B cell (primary cell): ENCODE results near the gene DNM2. TPM values are rescaled to one million over a fixed set of nuclear protein-coding genes. Genes with fewer than 3 reads are reported as not detected.

Source experiments
- ATAC-seq: fragments of 200-7000 bp; cut with Tn5 transposase; one replicate; pipeline ENCODE4 v1.10.0; 2021; ENCODE audit warnings: low read depth, mild to moderate bottlenecking, moderate number of reproducible peaks, moderate library complexity
- CTCF ChIA-PET: fragments of 350-600 bp; sonication (Branson Sonifier 250); formaldehyde crosslinking; loops from one replicate; lab custom pipeline; 2021; ENCODE audit warnings: antibody characterized with exemption, inconsistent platforms; lab: Charles Lee
- POLR2A ChIA-PET: fragments of 350-600 bp; sonication (Branson Sonifier 250); formaldehyde crosslinking; loops from one replicate; lab custom pipeline; 2021; ENCODE audit warnings: antibody characterized with exemption; lab: Charles Lee
- DNase-seq: peaks from one replicate; pipeline ENCODE4 v3.0.0; 2013
- H2AFZ ChIP-seq: 2 replicates; pipeline ENCODE4 v1.6.1; 2012; ENCODE audit warnings: mild to moderate bottlenecking, low read depth, low read length; ENCODE audit not compliant: insufficient read depth, poor library complexity, severe bottlenecking
- H3K27ac ChIP-seq, 2 donors: 1 replicate in 1 of 2; 2 replicates in 1 of 2; pipeline ENCODE4 v1.5.1; 2012 to 2013; ENCODE audit warnings: low read length in 2 of 2, mild to moderate bottlenecking in 2 of 2, moderate library complexity in 1 of 2
- H3K27me3 ChIP-seq, 4 experiments: fragments of 200-600 bp in 1 of 4; sonication (generic) in 1 of 4; replicated peaks in 1 of 4; 1 replicate in 2 of 4; 2 replicates in 2 of 4; pipeline versions ENCODE4 v1.6.1 to v1.7.0; 2013 to 2016; ENCODE audit warnings: low read length in 3 of 4, mild to moderate bottlenecking in 2 of 4, mixed read lengths in 1 of 4, moderate library complexity in 1 of 4; ENCODE audit not compliant: insufficient read depth in 4 of 4, control insufficient read depth in 3 of 4; ENCODE audit errors: control extremely low read depth in 1 of 4
- H3K36me3 ChIP-seq, 2 experiments: replicated peaks in 1 of 2; 1 replicate in 1 of 2; 2 replicates in 1 of 2; pipeline versions ENCODE4 v1.6.1 to v1.7.1; 2013; ENCODE audit warnings: low read length in 1 of 2; ENCODE audit not compliant: insufficient read depth in 2 of 2, control insufficient read depth in 1 of 2; ENCODE audit errors: control extremely low read depth in 1 of 2, extremely low read depth in 1 of 2
- H3K4me1 ChIP-seq, 2 donors: fragments of 200-600 bp in 1 of 2; sonication (generic) in 1 of 2; 1 replicate in 1 of 2; 2 replicates in 1 of 2; pipeline versions ENCODE4 v1.5.1 to v1.6.1; 2013 to 2017; ENCODE audit warnings: low read length in 2 of 2; ENCODE audit not compliant: control insufficient read depth in 2 of 2, insufficient read depth in 2 of 2
- H3K4me2 ChIP-seq: replicated peaks from 2 replicates; pipeline ENCODE3; 2012; ENCODE audit warnings: mild to moderate bottlenecking, low read depth, low read length; ENCODE audit not compliant: poor library complexity, severe bottlenecking
- H3K4me3 ChIP-seq, 5 experiments: fragments of 200-600 bp in 1 of 5; sonication (generic) in 1 of 5; 1 replicate in 3 of 5; 2 replicates in 2 of 5; pipeline versions ENCODE4 v1.5.1 to v1.7.0; 2011 to 2016; ENCODE audit warnings: low read length in 4 of 5, mild to moderate bottlenecking in 4 of 5, low read depth in 2 of 5, control low read depth in 1 of 5, moderate library complexity in 1 of 5; ENCODE audit not compliant: insufficient read depth in 1 of 5; ENCODE audit errors: control extremely low read depth in 1 of 5, extremely low read depth in 1 of 5
- H3K79me2 ChIP-seq: fragments of 200-600 bp; sonication (generic); one replicate; pipeline ENCODE4 v1.6.0; 2016; ENCODE audit warnings: low read length; ENCODE audit not compliant: control insufficient read depth, insufficient read depth
- H3K9ac ChIP-seq: fragments of 200-600 bp; sonication (generic); 2 replicates; pipeline ENCODE4 v1.6.1; 2017; ENCODE audit warnings: mild to moderate bottlenecking, low read length, moderate library complexity
- H3K9me3 ChIP-seq, 3 donors: one replicate each; pipeline versions ENCODE4 v1.6.1 to v1.7.1; 2013; ENCODE audit warnings: low read length in 2 of 3; ENCODE audit not compliant: control insufficient read depth in 2 of 3, insufficient read depth in 1 of 3; ENCODE audit errors: control extremely low read depth in 1 of 3
- H4K20me1 ChIP-seq: 2 replicates; pipeline ENCODE4 v1.6.0; 2012; ENCODE audit warnings: mild to moderate bottlenecking, low read length; ENCODE audit not compliant: insufficient read depth, control insufficient read depth, poor library complexity, severe bottlenecking
- H3K27ac Mint-ChIP-seq: one replicate; pipeline ENCODE4 v1.8.0; 2021; ENCODE audit warnings: mixed read lengths
- H3K27me3 Mint-ChIP-seq: one replicate; pipeline ENCODE4 v1.8.0; 2021; ENCODE audit warnings: mixed read lengths
- H3K4me1 Mint-ChIP-seq: one replicate; pipeline ENCODE4 v1.8.0; 2021; ENCODE audit warnings: mixed read lengths
- H3K4me3 Mint-ChIP-seq: one replicate; pipeline ENCODE4 v1.8.0; 2021; ENCODE audit warnings: mixed read lengths
- H3K9me3 Mint-ChIP-seq: one replicate; pipeline ENCODE4 v1.8.0; 2022; ENCODE audit warnings: mixed read lengths; ENCODE audit not compliant: insufficient read depth
- CTCF ChIP-seq: fragments of 200-600 bp; IDR thresholded peaks from one replicate; pipeline ENCODE4 v1.8.0; 2022; ENCODE audit warnings: antibody characterized with exemption, mild to moderate bottlenecking
- EZH2 ChIP-seq: IDR thresholded peaks from 2 replicates; pipeline ENCODE4 v1.6.1; 2012; ENCODE audit warnings: borderline replicate concordance, low read depth, mild to moderate bottlenecking, moderate library complexity, low read length; ENCODE audit not compliant: insufficient read depth, poor library complexity, severe bottlenecking
- WGBS: methylation state at CpG from one replicate; pipeline ENCODE4 v1.1.5; 2013; ENCODE audit warnings: missing lambda C conversion rate; ENCODE audit not compliant: insufficient coverage; 5-methylcytosine and 5-hydroxymethylcytosine counted together
- intact Hi-C: fragments of 100-400 bp; cut with micrococcal nuclease; formaldehyde crosslinking; loops from one replicate; pipeline ENCODE4 v1.10.0; 2022
- polyA plus RNA-seq: library from polyadenylated mRNA; depleted of rRNA; stranded (reverse); fragments of >200 nt; gene quantifications from 2 replicates; pipeline ENCODE4 v1.2.3, GENCODE V29; 2012
- total RNA-seq, 2 donors: library from RNA; stranded (reverse); fragments of 120-200 nt in 1 of 2; gene quantifications; 1 replicate in 1 of 2; 2 replicates in 1 of 2; pipeline versions ENCODE4 v1.2.3 to v1.2.4, GENCODE V29; 2013 to 2022

DNM2 gene
- total and polyA plus RNA-seq, 2 donors (not counting 1 experiment from before 2014, with no cell fraction given): 163 to 353 TPM

- H3K4me1 ChIP-seq: peaks cover 22 to 37% of the 10 kb centered on the region in 2 donors
- H3K27me3 Mint-ChIP-seq: no peaks in the 10 kb centered on the region
- POLR2A ChIA-PET: no interaction called here
These were observed 5.7 kb downstream of the DNM2 start for GRCh38 chr19:10723591-10723990.

More at GRCh38 chr19:10723591-10723990, 5.7 kb downstream of the DNM2 start:
- no peak overlapping the region for H3K27ac Mint-ChIP-seq
- Histone ChIP-seq H3K9ac (no peak overlapping the region), H3K9me3 (no peaks in the 10 kb centered on the region), H3K27me3 (no peaks in the 10 kb centered on the region), H3K4me2 (no peak overlapping the region), H3K27ac (no peak overlapping the region), H2AFZ (no peak overlapping the region), H3K36me3 (peaks cover 9 to 26% of the 10 kb centered on the region in 2 experiments), H3K4me3 (no peak overlapping the region), H3K79me2 (peaks cover 100% of the 10 kb centered on the region), H4K20me1 (peaks cover 97% of the 10 kb centered on the region)
- CTCF ChIA-PET: interaction anchor here (0.5 to 0.9 kb wide), 3 partner anchors 23 to 1100 kb away, joined by 3 to 5 read pairs (median 3); no protein-coding TSS in a partner anchor
- no peaks in the 10 kb centered on the region for H3K9me3 Mint-ChIP-seq
- intact Hi-C loops: no loop called here
- ATAC-seq: no peak
- H3K4me1 Mint-ChIP-seq: peaks cover 72% of the 10 kb centered on the region
- H3K4me3 Mint-ChIP-seq: no peak overlapping the region
- TF ChIP-seq EZH2 (no peak), CTCF (no peak)
- 98% methylated on average over 3 of the region's 3 CpGs for WGBS
- DNase-seq: no peak
